ENCODE measurements around the gene PTOV1. TPM values are rescaled to one million over a fixed set of nuclear protein-coding genes. Genes with fewer than 3 reads are reported as not detected.

Gene PTOV1
- total RNA-seq, 2 donors from 2014 or later, result 64.6 to 78.0 TPM

DNA sequence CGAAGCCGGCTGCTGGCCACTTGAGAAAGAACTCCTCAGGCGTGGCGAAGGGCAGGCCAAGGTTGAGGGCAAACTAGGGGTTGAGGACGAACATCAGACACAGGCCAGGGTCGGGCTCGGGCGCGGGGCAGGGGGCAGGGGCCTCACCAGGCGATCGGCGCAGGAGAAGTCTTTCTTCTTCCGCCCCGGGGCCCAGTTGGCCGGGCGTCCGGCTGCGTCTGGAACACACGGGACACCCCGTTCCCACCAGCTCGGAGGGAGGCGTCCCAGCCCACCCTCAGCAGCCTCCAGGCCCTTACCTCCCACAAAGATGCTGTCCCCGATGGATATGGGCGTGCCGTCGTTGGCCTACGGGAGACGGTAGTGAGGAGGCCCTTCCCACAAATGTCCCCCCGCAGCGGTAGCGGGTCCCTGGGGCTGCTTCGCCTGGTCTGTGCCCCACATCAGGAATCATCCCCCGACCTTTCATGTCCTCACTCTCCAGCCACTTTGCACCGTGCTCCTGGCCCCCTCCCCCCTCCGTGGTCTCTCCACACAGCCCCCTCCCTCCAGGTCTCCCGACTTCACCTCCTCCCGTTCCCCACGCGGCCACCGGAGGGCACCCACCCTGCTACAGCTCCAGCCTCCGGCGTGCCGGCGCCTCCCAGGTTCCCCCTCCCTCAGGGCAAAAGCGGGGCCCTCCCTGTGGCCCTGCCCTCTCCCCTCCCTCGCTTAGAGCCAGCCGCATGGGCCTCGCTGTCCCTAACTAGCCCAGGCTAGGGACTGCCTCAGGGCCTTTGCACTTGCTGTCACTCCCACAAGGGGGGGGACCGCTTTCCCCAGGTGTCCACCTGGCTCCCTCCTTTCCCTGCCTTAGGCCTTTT, 11.7 kb downstream of the PTOV1 start:
- H3K9me3 Mint-ChIP-seq, result no peaks in the 10 kb centered on the region
- DNase-seq (ENCODE audit: low spot score) (no peak), ATAC-seq (no peak)
- H3K4me1 Mint-ChIP-seq (ENCODE audit: low read depth in 2 of 2), result peaks cover 32 to 35% of the 10 kb centered on the region in 2 donors
- no peak overlapping the region for H3K4me3 Mint-ChIP-seq
- no peak overlapping the region for H3K27ac Mint-ChIP-seq
- no peaks in the 10 kb centered on the region for H3K27me3 Mint-ChIP-seq
- H3K36me3 Mint-ChIP-seq, result no peaks in the 10 kb centered on the region

DNA sequence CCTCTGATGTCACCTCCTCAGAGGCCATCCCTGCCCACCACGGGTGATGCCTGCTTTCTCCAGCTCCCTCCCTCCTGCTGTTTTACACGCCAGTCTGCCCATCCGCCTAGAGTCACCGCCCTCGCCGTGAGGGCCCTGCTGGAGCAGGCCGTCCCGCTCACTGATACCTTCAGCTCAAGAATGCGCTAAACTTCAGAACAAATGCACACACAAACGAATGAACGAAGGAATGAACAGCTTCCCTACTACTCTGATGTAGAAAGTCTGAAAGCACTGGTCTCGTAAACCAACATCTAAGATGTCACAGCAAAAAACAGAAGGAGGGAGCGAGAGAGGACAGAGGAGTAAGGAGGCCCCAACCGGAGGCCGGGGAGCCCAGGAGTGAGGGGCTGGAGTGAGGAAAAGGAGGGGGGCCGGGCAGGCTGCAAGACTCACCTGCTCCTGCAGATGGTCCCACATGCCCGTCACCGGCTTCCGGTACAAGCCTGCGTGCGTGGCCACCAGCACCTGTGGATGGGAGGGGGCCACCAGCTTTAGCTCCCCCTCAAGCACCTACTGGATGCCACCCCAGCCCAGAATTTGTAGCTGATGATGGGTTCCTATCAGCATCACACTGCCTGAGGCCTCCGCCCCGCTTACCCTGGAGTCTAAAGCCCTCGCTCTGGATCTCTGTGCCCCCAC, 12.4 kb downstream of the PTOV1 start:
- DNase-seq (ENCODE audit: low spot score) (no peak), ATAC-seq (no peak)
- H3K36me3 Mint-ChIP-seq, result no peaks in the 10 kb centered on the region
- no peaks in the 10 kb centered on the region for H3K9me3 Mint-ChIP-seq
- H3K4me1 Mint-ChIP-seq (ENCODE audit: low read depth in 2 of 2), result peaks cover 36 to 42% of the 10 kb centered on the region in 2 donors
- no peaks in the 10 kb centered on the region for H3K27me3 Mint-ChIP-seq
- no peak overlapping the region for H3K27ac Mint-ChIP-seq
- no peak overlapping the region for H3K4me3 Mint-ChIP-seq

DNA sequence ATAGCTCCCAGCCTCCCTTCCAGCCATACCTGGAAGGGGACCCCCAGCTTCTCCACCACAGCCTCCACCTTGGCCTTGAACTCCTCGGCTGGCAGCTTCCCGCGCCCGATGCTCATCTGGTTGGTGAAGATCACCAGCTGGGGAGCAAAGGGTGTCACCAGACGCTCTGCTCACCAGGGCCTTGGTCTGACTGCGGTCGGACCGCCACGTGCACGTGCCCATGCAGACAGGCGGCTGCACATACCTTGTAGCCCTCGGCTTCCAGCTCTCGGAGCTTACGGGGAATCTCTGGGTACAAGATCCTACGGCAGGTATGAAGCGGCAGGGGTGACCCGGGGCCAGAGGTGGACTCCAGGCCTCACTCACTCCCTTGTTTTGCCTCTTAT, 13.0 kb downstream of the PTOV1 start:
- Mint-ChIP-seq H3K27me3 (no peaks in the 10 kb centered on the region), H3K4me3 (no peak overlapping the region), H3K4me1 (ENCODE audit: low read depth in 2 of 2) (peaks cover 36 to 42% of the 10 kb centered on the region in 2 donors), H3K36me3 (no peaks in the 10 kb centered on the region), H3K9me3 (no peaks in the 10 kb centered on the region), H3K27ac (no peak overlapping the region)
- ATAC-seq, result no peak
- DNase-seq (ENCODE audit: low spot score), result no peak

GRCh38 chr19:49864890-49865289, 13.9 kb downstream of the PTOV1 start:
- no peaks in the 10 kb centered on the region for H3K36me3 Mint-ChIP-seq
- H3K27ac Mint-ChIP-seq, result no peak overlapping the region

GRCh38 chr19:49866933-49867782, 16.2 kb downstream of the PTOV1 start, which contains the start of gene PNKP:
PNKP (minus strand) TSS chr19:49867576; CDS start chr19:49867204, 372 bp downstream.
- peak; percentile 97 for DNase-seq (ENCODE audit: low spot score)
- no peaks in the 10 kb centered on the region for H3K27me3 Mint-ChIP-seq
- peaks cover 46 to 51% of the 10 kb centered on the region in 2 donors for H3K4me1 Mint-ChIP-seq (ENCODE audit: low read depth in 2 of 2)
- ATAC-seq, result peak; percentile 74 to 79
- no peaks in the 10 kb centered on the region for H3K9me3 Mint-ChIP-seq
- H3K4me3 Mint-ChIP-seq, result peak within 1 kb of the TSS; percentile 92
- H3K36me3 Mint-ChIP-seq, result no peaks in the 10 kb centered on the region
- no peak within 1 kb of the TSS for H3K27ac Mint-ChIP-seq

More at GRCh38 chr19:49864890-49865289, 13.9 kb downstream of the PTOV1 start:
- no peaks in the 10 kb centered on the region for H3K27me3 Mint-ChIP-seq
- no peaks in the 10 kb centered on the region for H3K9me3 Mint-ChIP-seq
- no peak for ATAC-seq
- H3K4me1 Mint-ChIP-seq (ENCODE audit: low read depth in 2 of 2), result peaks cover 36 to 42% of the 10 kb centered on the region in 2 donors
- H3K4me3 Mint-ChIP-seq, result no peak overlapping the region
- DNase-seq (ENCODE audit: low spot score), result no peak

DNA sequence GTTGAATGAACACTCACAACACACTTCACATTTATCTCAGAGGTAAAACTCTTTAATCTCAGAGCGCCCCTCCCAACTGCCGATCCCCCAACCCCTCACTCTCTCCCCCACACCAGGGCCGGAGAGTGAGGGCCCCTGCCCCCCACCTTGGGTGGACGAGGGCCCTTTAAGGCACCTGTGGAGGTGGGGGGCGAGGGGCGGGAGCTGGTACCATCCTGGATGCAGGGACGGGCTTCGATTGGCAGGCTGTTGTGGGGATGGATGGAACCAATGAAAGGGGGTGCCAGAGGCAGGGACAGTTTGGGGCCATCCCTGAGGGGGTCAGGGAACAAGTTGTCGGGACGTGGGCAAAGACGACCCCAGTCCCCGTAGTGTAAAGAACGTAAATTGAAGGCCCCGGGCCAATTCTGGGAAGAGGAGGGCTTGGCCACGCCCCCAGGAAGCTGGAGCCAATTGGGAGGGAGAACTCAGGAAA, 18.1 kb downstream of the PTOV1 start:
- DNase-seq (ENCODE audit: low spot score) (no peak), ATAC-seq (peak in 1 of 2 donors; percentile 1)
- Mint-ChIP-seq H3K4me3 (no peak overlapping the region), H3K36me3 (no peaks in the 10 kb centered on the region), H3K27me3 (no peaks in the 10 kb centered on the region), H3K9me3 (no peaks in the 10 kb centered on the region), H3K27ac (no peak overlapping the region), H3K4me1 (ENCODE audit: low read depth in 2 of 2) (peaks cover 40 to 46% of the 10 kb centered on the region in 2 donors)

DNA sequence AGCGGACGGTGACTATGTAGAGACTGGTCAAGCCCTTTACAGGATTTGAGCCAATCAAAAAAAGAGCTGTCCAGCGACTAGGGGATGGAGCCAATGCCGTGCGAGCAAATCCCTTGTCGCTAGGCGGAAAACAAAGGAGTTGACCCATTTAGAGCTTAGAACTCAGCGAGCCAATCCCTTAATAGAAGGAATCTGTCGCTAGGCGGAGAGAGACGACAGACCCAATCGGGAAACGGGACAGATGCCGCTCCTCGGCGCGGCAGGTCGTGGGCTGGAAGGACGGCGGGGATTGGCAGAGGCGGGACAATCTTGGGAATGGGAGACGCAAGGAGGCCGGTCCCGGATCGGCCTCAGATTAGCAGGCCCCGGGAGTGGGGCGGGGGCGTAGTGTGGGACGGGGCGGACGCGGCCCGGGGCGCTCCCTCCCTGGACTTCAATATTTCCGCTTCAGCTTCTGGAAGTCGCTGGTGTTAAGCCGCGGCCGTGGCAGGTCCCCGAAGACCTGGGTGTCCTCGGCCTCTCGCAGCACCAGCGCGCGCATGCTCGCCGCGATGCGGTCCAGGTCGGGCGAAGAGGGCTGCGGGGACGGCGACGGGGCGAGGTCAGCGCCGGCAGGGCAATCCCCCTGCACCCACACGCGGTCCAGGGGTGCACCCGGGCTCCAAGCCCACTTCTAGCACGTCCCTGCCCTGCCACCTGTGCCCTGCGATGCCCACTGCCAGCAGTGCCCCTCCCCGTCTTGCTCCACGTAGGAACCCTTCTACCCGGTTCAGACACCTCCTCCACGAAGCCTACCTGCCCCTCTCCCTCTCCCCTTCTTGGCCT, 18.7 kb downstream of the PTOV1 start:
- H3K9me3 Mint-ChIP-seq, result no peaks in the 10 kb centered on the region
- H3K27me3 Mint-ChIP-seq, result no peaks in the 10 kb centered on the region
- no peak overlapping the region for H3K4me3 Mint-ChIP-seq
- H3K4me1 Mint-ChIP-seq (ENCODE audit: low read depth in 2 of 2), result peaks cover 34 to 39% of the 10 kb centered on the region in 2 donors
- no peak overlapping the region for H3K27ac Mint-ChIP-seq
- DNase-seq (ENCODE audit: low spot score), result peak; percentile 96
- peak; percentile 88 to 90 for ATAC-seq
- H3K36me3 Mint-ChIP-seq, result no peaks in the 10 kb centered on the region

GRCh38 chr19:49870309-49870901, 19.4 kb downstream of the PTOV1 start:
- H3K36me3 Mint-ChIP-seq, result no peaks in the 10 kb centered on the region
- H3K4me1 Mint-ChIP-seq (ENCODE audit: low read depth in 2 of 2), result peaks cover 36 to 41% of the 10 kb centered on the region in 2 donors
- no peaks in the 10 kb centered on the region for H3K9me3 Mint-ChIP-seq
- no peak overlapping the region for H3K4me3 Mint-ChIP-seq
- H3K27ac Mint-ChIP-seq, result no peak overlapping the region
- no peak for DNase-seq (ENCODE audit: low spot score)
- H3K27me3 Mint-ChIP-seq, result no peaks in the 10 kb centered on the region
- no peak for ATAC-seq

- H3K4me1 Mint-ChIP-seq (ENCODE audit: low read depth in 2 of 2), result peaks cover 32 to 35% of the 10 kb centered on the region in 2 donors
- DNase-seq (ENCODE audit: low spot score), result no peak
- H3K9me3 Mint-ChIP-seq, result no peaks in the 10 kb centered on the region
- ATAC-seq, result no peak
- H3K36me3 Mint-ChIP-seq, result no peaks in the 10 kb centered on the region
- H3K4me3 Mint-ChIP-seq, result no peak overlapping the region
- no peaks in the 10 kb centered on the region for H3K27me3 Mint-ChIP-seq
- H3K27ac Mint-ChIP-seq, result peak overlapping the region; percentile 47 to 54
These were observed 20.5 kb downstream of the PTOV1 start for GRCh38 chr19:49871349-49871985.

- Mint-ChIP-seq H3K4me3 (no peak overlapping the region), H3K36me3 (no peaks in the 10 kb centered on the region), H3K4me1 (ENCODE audit: low read depth in 2 of 2) (peaks cover 28 to 29% of the 10 kb centered on the region in 2 donors), H3K27ac (peak overlapping the region; percentile 47 to 54), H3K9me3 (no peaks in the 10 kb centered on the region), H3K27me3 (no peaks in the 10 kb centered on the region)
- DNase-seq (ENCODE audit: low spot score) (no peak), ATAC-seq (no peak)
These were observed 21.5 kb downstream of the PTOV1 start for GRCh38 chr19:49872245-49873128.

GRCh38 chr19:49873129-49873521, 22.2 kb downstream of the PTOV1 start:
- Mint-ChIP-seq H3K27ac (no peak overlapping the region), H3K9me3 (no peaks in the 10 kb centered on the region), H3K4me1 (ENCODE audit: low read depth in 2 of 2) (peaks cover 26 to 27% of the 10 kb centered on the region in 2 donors), H3K27me3 (no peaks in the 10 kb centered on the region), H3K4me3 (no peak overlapping the region), H3K36me3 (no peaks in the 10 kb centered on the region)
- ATAC-seq, result no peak
- DNase-seq (ENCODE audit: low spot score), result no peak

All from natural killer cell treated with Interleukin-12 subunit alpha and Interleukin-12 subunit beta and Interleukin-15 and Interleukin-18, amount 100 ng/mL, for 72 hours (primary cell).